Mucosa of gallbladder (tissue), 1 donor: ENCODE measurements around the gene GP5. TPM values are rescaled to one million over a fixed set of nuclear protein-coding genes. Genes with fewer than 3 reads are reported as not detected.

Experiments
- DNase-seq: peaks from one replicate; pipeline ENCODE4 v3.0.0-alpha.2; 2020; ENCODE audit warnings: low spot score
- total RNA-seq: library from RNA; stranded (reverse); gene quantifications from one replicate; pipeline ENCODE4 v1.2.1, GENCODE V29; 2021
- donor health status: DM: no; HTN: no; CAD: no.

The GP5 gene
- total RNA-seq, 1 donor from 2014 or later, result 0.17 TPM

GRCh38 chr3:194396859-194397756 is 2.0 kb downstream of the GP5 start:
- DNase-seq, result no peak

GRCh38 chr3:194396539-194396858 is 2.6 kb downstream of the GP5 start:
- no peak for DNase-seq

- peak; percentile 58 for DNase-seq
Measured at GRCh38 chr3:194395778-194396538, 3.1 kb downstream of the GP5 start.

GRCh38 chr3:194395212-194395611 is 3.9 kb downstream of the GP5 start:
- DNase-seq, result no peak

- DNase-seq, result no peak
Measured at GRCh38 chr3:194392576-194392975, 6.5 kb downstream of the GP5 start.

- no peak for DNase-seq
Measured at GRCh38 chr3:194390835-194391234, 8.2 kb downstream of the GP5 start.

GRCh38 chr3:194389269-194389668 is 9.8 kb downstream of the GP5 start:
- DNase-seq, result no peak

GRCh38 chr3:194387926-194388418 is 11.1 kb downstream of the GP5 start:
- no peak for DNase-seq

GRCh38 chr3:194387276-194387675 is 11.8 kb downstream of the GP5 start:
- no peak for DNase-seq

- no peak for DNase-seq
Measured at GRCh38 chr3:194386648-194387047, 12.4 kb downstream of the GP5 start.

GRCh38 chr3:194386066-194386465 is 13.0 kb downstream of the GP5 start:
- no peak for DNase-seq

GRCh38 chr3:194384569-194385001 is 14.5 kb downstream of the GP5 start:
- no peak for DNase-seq

GRCh38 chr3:194384156-194384555 is 14.9 kb downstream of the GP5 start:
- no peak for DNase-seq

- no peak for DNase-seq
Measured at GRCh38 chr3:194383276-194383940, 15.7 kb downstream of the GP5 start.

- DNase-seq, result no peak
Measured at GRCh38 chr3:194382892-194383223, 16.2 kb downstream of the GP5 start.

GRCh38 chr3:194382196-194382891 is 16.7 kb downstream of the GP5 start:
- DNase-seq, result no peak

GRCh38 chr3:194381460-194381875 is 17.6 kb downstream of the GP5 start:
- no peak for DNase-seq

- DNase-seq, result no peak
Measured at GRCh38 chr3:194380326-194380725, 18.7 kb downstream of the GP5 start.

GRCh38 chr3:194379651-194380050 is 19.4 kb downstream of the GP5 start:
- no peak for DNase-seq

- no peak for DNase-seq
Measured at GRCh38 chr3:194379231-194379630, 19.8 kb downstream of the GP5 start.

GRCh38 chr3:194377708-194378107 is 21.4 kb downstream of the GP5 start:
- no peak for DNase-seq

GRCh38 chr3:194376241-194376560 is 22.9 kb downstream of the GP5 start:
- no peak for DNase-seq
